ENCODE data around the gene KLK2.

Gene KLK2

GRCh38 chr19:50861496-50862286, 11.5 kb upstream of the KLK2 start:
- FAIRE-seq (no peak), DNase-seq (ENCODE audit: insufficient read length, low spot score) (no peak)
- TF ChIP-seq CTCF (IDR thresholded peaks at IDR 0.05; ENCODE audit: insufficient read depth, missing control alignments) = no peak

- FAIRE-seq (no peak), DNase-seq (ENCODE audit: insufficient read length, low spot score) (no peak)
- no peak for TF ChIP-seq CTCF (IDR thresholded peaks at IDR 0.05; ENCODE audit: insufficient read depth, missing control alignments)
Measured at GRCh38 chr19:50869479-50869878, 3.8 kb upstream of the KLK2 start.

GRCh38 chr19:50870417-50871089, 2.7 kb upstream of the KLK2 start:
- TF ChIP-seq CTCF (IDR thresholded peaks at IDR 0.05; ENCODE audit: insufficient read depth, missing control alignments) = no peak
- DNase-seq (ENCODE audit: insufficient read length, low spot score) (no peak), FAIRE-seq (no peak)

- DNase-seq (ENCODE audit: insufficient read length, low spot score) (no peak), FAIRE-seq (no peak)
- no peak for TF ChIP-seq CTCF (IDR thresholded peaks at IDR 0.05; ENCODE audit: insufficient read depth, missing control alignments)
Measured at GRCh38 chr19:50874211-50874610, 972 bp downstream of the KLK2 start.

- TF ChIP-seq CTCF (IDR thresholded peaks at IDR 0.05; ENCODE audit: insufficient read depth, missing control alignments) = no peak
- no peak for FAIRE-seq
- no peak for DNase-seq (ENCODE audit: insufficient read length, low spot score)
Measured at GRCh38 chr19:50875795-50876422, 2.7 kb downstream of the KLK2 start.

GRCh38 chr19:50876456-50876855, 3.2 kb downstream of the KLK2 start:
- no peak for FAIRE-seq
- TF ChIP-seq CTCF (IDR thresholded peaks at IDR 0.05; ENCODE audit: insufficient read depth, missing control alignments) = no peak
- DNase-seq (ENCODE audit: insufficient read length, low spot score) = no peak

Measured in D721Med (cell line).